Astrocyte of the spinal cord (primary cell): Measurements from ENCODE around the gene SOCS3.
"Not testable (repeated sequence)": the region's sequence is repeated elsewhere in the genome, so short reads cannot be mapped to it uniquely, and the experiment has no call there.

ENCODE experiments used
- DNase-seq: peaks from one replicate; pipeline ENCODE4 v3.0.0; 2011; ENCODE audit warnings: low read depth, low spot score
- H3K4me3 ChIP-seq: 2 replicates; pipeline ENCODE4 v1.5.1; 2011; ENCODE audit warnings: low read depth, mild to moderate bottlenecking, low read length, moderate library complexity
- CTCF ChIP-seq: IDR thresholded peaks from 2 replicates; pipeline ENCODE4 v1.5.1; 2012; ENCODE audit warnings: low read depth, mild to moderate bottlenecking, low read length, inconsistent platforms
- in situ Hi-C: cut with HindIII; loops from 2 replicates; pipeline ENCODE4 v1.10.0; 2017; ENCODE audit warnings: low sequenced_read_pairs

SOCS3 gene

GRCh38 chr17:78332991-78333390 lies 26.9 kb downstream of the SOCS3 start:
- DNase-seq, result no peak
- in situ Hi-C loops, result no loop called here
- H3K4me3 ChIP-seq, result no peak overlapping the region
- TF ChIP-seq CTCF, result no peak

- H3K4me3 ChIP-seq, DNase-seq, in situ Hi-C loops: not testable (repeated sequence)
Measured at GRCh38 chr17:78331355-78331754, 28.5 kb downstream of the SOCS3 start.

- TF ChIP-seq CTCF, result no peak
- DNase-seq, result peak; percentile 59
- H3K4me3 ChIP-seq, result no peak overlapping the region
- in situ Hi-C loops, result no loop called here
Measured at GRCh38 chr17:78330570-78331224, 29.2 kb downstream of the SOCS3 start.

- no peak overlapping the region for H3K4me3 ChIP-seq
- DNase-seq, result peak; percentile 90
- in situ Hi-C loops, result no loop called here
- peak; percentile 6 for TF ChIP-seq CTCF
Measured at GRCh38 chr17:78329263-78330059, 30.4 kb downstream of the SOCS3 start.

GRCh38 chr17:78327880-78328279 lies 32.0 kb downstream of the SOCS3 start:
- DNase-seq, result no peak
- H3K4me3 ChIP-seq, result no peak overlapping the region
- in situ Hi-C loops, result no loop called here
- no peak for TF ChIP-seq CTCF

GRCh38 chr17:78325076-78325687 lies 34.7 kb downstream of the SOCS3 start:
- H3K4me3 ChIP-seq, result no peak overlapping the region
- peak; percentile 75 for DNase-seq
- no peak for TF ChIP-seq CTCF
- in situ Hi-C loops, result no loop called here

- no peak overlapping the region for H3K4me3 ChIP-seq
- no peak for TF ChIP-seq CTCF
- peak; percentile 93 for DNase-seq
- in situ Hi-C loops, result no loop called here
Measured at GRCh38 chr17:78324391-78325075, 35.3 kb downstream of the SOCS3 start.
